AG04450 (cell line): ENCODE data around the gene CARNS1. TPM values are rescaled to one million over a fixed set of nuclear protein-coding genes. Genes with fewer than 3 reads are reported as not detected.
A peak's percentile ranks its signal among the peaks of the same experiment; 100 is the strongest.

Source experiments
- CTCF ChIA-PET: fragments of 300-600, 350-600 bp; formaldehyde crosslinking; extraction: SDS; loops from one replicate; lab custom pipeline; 2022; ENCODE audit warnings: antibody characterized with exemption, inconsistent platforms; lab: Charles Lee
- POLR2A ChIA-PET: fragments of 350-600 bp; formaldehyde crosslinking; extraction: SDS; loops from one replicate; lab custom pipeline; 2021; ENCODE audit warnings: antibody characterized with exemption, inconsistent platforms; lab: Yijun Ruan, JAX
- DNase-seq: peaks from one replicate; pipeline ENCODE4 v3.0.0-alpha.2; 2011; ENCODE audit warnings: low read depth, low spot score
- H3K27ac ChIP-seq: one replicate; pipeline ENCODE4 v1.5.1; 2012; ENCODE audit warnings: low read depth, low read length, control low read depth
- H3K27me3 ChIP-seq: one replicate; pipeline ENCODE4 v1.6.0; 2012; ENCODE audit warnings: low read length; ENCODE audit not compliant: control insufficient read depth, insufficient read depth
- H3K4me3 ChIP-seq: 2 replicates; pipeline ENCODE4 v1.5.1; 2011; ENCODE audit warnings: mild to moderate bottlenecking, low read depth, low read length, control low read depth
- H3K9me3 ChIP-seq: 2 replicates; pipeline ENCODE4 v1.5.1; 2012; ENCODE audit warnings: low read length; ENCODE audit not compliant: control insufficient read depth, insufficient read depth
- polyA plus RNA-seq: library from polyadenylated mRNA; depleted of rRNA; stranded (reverse); fragments of >200 nt; gene quantifications from 2 replicates; pipeline ENCODE4 v1.2.3, GENCODE V29; 2011
- TF ChIP-seq, protein P1 (sequence below): IDR thresholded peaks from 2 replicates; pipeline ENCODE4 v1.5.1; 2011; ENCODE audit warnings: low read depth, low read length, control low read depth, inconsistent platforms

Gene CARNS1
- polyA plus RNA-seq, 1 experiment = 0.09 TPM

DNA sequence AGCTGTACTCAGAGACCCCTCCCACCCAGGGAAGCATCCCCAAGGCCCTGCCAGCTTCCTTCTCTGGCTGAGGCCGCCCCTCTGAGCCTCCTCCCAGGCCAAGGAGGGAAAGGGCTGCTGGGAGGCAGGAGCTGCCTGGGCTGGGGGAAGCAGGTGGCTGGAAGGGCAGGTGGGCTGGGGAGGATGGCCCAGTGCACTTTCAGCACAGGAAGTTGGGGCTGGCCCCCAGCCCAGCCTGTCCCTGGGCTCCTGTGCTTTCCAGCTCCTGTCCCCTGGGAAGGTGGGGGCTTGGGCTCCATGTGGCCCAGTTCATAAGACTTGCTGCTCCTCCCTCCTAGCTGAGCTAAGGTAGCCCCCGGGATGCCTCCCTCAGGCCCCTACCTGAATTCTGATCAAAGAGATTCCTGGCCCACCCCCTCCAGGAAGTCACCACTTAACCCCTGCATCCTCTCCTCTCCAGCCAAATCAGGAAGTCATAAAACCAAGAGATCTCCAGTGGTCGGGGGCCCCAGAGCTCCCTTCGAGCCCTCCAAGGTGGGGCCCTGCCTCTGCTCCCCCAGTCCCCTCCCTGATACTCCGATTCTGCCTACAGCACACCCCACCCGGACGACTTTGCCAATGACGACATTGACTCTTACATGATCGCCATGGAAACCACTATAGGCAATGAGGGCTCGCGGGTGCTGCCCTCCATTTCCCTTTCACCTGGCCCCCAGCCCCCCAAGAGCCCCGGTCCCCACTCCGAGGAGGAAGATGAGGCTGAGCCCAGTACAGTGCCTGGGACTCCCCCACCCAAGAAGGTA lies 18.7 kb upstream of the CARNS1 start:
- CTCF ChIA-PET = no interaction called here
- no peaks in the 10 kb centered on the region for H3K27me3 ChIP-seq
- POLR2A ChIA-PET = no interaction called here
- H3K27ac ChIP-seq = no peak overlapping the region
- no peak for DNase-seq
- no peak overlapping the region for H3K4me3 ChIP-seq
- TF ChIP-seq, protein P1, sequence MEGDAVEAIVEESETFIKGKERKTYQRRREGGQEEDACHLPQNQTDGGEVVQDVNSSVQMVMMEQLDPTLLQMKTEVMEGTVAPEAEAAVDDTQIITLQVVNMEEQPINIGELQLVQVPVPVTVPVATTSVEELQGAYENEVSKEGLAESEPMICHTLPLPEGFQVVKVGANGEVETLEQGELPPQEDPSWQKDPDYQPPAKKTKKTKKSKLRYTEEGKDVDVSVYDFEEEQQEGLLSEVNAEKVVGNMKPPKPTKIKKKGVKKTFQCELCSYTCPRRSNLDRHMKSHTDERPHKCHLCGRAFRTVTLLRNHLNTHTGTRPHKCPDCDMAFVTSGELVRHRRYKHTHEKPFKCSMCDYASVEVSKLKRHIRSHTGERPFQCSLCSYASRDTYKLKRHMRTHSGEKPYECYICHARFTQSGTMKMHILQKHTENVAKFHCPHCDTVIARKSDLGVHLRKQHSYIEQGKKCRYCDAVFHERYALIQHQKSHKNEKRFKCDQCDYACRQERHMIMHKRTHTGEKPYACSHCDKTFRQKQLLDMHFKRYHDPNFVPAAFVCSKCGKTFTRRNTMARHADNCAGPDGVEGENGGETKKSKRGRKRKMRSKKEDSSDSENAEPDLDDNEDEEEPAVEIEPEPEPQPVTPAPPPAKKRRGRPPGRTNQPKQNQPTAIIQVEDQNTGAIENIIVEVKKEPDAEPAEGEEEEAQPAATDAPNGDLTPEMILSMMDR = no peak
- H3K9me3 ChIP-seq = peaks cover 3% of the 10 kb centered on the region; the same call in 1 of the 2 replicates

DNA sequence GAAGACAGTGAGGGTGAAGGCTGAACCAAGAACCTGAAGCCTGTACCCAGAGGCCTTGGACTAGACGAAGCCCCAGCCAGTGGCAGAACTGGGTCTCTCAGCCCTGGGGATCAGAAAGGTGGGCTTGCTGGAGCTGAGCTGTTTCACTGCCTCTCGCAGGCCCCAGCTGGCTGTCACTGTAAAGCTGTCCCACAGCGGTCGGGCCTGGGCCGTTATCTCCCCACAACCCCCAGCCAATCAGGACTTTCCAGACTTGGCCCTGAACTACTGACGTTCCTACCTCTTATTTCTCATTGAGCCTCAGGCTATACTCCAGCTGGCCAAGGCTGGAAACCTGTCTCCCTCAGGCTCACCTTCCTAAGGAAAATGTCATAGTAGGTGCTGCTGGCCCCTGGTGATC lies 17.9 kb upstream of the CARNS1 start:
- Histone ChIP-seq H3K4me3 (no peak overlapping the region), H3K27me3 (no peaks in the 10 kb centered on the region), H3K27ac (no peak overlapping the region), H3K9me3 (peaks cover 3% of the 10 kb centered on the region; the same call in 1 of the 2 replicates)
- DNase-seq = no peak
- ChIA-PET CTCF (no interaction called here), POLR2A (no interaction called here)
- TF ChIP-seq, protein P1 = no peak

DNA sequence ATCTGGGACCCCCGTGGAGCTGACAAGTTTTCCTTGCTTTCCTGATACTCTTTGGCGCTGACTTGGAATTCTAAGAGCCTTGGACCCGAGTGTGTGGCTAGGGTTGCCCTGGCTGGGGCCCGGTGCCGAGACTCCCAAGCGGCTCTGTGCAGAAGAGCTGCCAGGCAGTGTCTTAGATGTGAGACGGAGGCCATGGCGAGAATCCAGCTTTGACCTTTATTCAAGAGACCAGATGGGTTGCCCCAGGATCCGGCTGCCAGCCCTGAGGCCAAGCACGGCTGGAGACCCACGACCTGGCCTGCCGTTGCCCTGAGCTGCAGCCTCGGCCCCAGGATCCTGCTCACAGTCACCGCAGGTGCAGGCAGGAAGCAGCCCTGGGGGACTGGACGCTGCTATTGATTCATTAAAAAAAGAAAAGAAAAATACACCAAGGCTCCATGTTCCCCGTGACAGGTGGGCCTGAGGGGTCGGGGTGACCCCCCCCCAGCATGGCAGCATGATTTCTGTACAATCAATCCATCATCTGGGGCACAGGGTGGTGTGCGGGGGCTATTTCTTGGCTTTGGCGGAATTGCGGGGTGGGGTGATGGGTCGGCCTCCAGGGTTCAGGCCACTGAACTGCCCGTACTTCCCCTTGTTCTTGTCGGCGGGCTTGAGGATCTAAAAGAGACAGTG lies 17.4 kb upstream of the CARNS1 start:
- H3K27me3 ChIP-seq = no peaks in the 10 kb centered on the region
- TF ChIP-seq, protein P1 = no peak
- no peak for DNase-seq
- POLR2A ChIA-PET = no interaction called here
- H3K9me3 ChIP-seq = peaks cover 3% of the 10 kb centered on the region; the same call in 1 of the 2 replicates
- H3K4me3 ChIP-seq = no peak overlapping the region
- CTCF ChIA-PET = no interaction called here
- no peak overlapping the region for H3K27ac ChIP-seq

DNA sequence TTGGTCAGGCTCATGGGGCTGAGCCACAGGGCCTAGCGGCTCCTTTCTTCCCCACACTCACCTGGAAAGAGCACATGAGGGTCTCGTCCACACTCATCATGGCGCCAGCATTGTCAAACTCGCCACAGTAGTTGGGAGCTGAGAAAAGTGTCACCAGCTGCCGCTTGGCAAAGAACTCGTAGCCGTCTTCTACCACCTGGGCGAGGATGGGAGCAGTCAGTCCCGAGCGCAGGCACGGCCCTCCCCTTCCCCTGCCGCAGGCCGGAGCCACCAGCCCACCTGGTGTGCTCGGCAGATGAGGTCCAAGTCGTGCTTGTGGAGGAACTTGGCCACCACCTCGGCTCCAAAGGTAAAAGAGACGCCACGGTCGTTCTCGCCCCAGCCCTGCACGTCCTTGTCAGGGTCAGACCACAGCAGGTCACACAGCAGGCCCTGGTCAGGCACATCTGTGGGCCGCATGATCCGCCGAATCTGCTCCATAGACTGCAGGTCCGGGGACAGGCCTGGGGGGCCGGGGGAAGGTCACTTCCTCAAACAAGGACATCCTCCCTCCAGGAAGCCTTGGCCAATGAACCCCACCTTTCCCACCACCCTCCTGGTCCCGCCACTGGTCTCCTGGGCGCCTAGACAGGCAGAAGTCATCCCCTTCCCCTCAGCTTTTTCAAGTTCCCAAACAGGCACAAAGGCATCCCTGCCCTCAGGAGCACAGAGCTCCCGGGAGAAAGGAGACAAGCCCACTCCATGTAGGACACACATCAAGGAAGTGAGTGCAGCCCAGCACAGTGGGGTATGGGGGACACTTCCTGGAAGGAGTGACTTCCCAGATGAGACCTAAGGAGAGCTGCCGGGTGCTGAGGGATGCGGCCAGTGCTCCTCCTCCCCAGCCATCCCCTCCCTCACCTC lies 16.6 kb upstream of the CARNS1 start:
- TF ChIP-seq, protein P1 = no peak
- ChIA-PET POLR2A (no interaction called here), CTCF (no interaction called here)
- Histone ChIP-seq H3K9me3 (peaks cover 3% of the 10 kb centered on the region; the same call in 1 of the 2 replicates), H3K27me3 (no peaks in the 10 kb centered on the region), H3K27ac (no peak overlapping the region), H3K4me3 (0 out of 2 replicates have a peak overlapping the region, but pooled peaks have one; percentile 2)
- DNase-seq = no peak
